HepG2 (cell line): Measurements from ENCODE around the gene ANKZF1. TPM values are rescaled to one million over a fixed set of nuclear protein-coding genes. Genes with fewer than 3 reads are reported as not detected.

Experiments
- ARID2 ChIP-seq: sonication (generic); formaldehyde crosslinking; IDR thresholded peaks from 2 replicates; pipeline ENCODE4 v1.8.1; 2022; ENCODE audit warnings: mild to moderate bottlenecking, missing genetic modification reagents, borderline replicate concordance
- FOXK2 ChIP-seq: fragments of 450-650 bp; IDR thresholded peaks from 2 replicates; pipeline ENCODE4 v1.6.1; 2016
- GATAD1 ChIP-seq: IDR thresholded peaks from 2 replicates; pipeline ENCODE4 v1.6.1; 2016; ENCODE audit warnings: missing genetic modification reagents, missing compliant biosample characterization
- GFI1 ChIP-seq: sonication (generic); formaldehyde crosslinking; IDR thresholded peaks from 2 replicates; pipeline ENCODE4 v1.5.0; 2020; ENCODE audit warnings: missing genetic modification reagents, mild to moderate bottlenecking, borderline replicate concordance
- GZF1 ChIP-seq: sonication (generic); formaldehyde crosslinking; IDR thresholded peaks from 2 replicates; pipeline ENCODE4 v1.5.1; 2020; ENCODE audit warnings: mild to moderate bottlenecking, missing genetic modification reagents
- PHF5A ChIP-seq: IDR thresholded peaks from one replicate; pipeline ENCODE4 v1.6.1; 2018; ENCODE audit warnings: low read depth, missing genetic modification reagents; ENCODE audit not compliant: unreplicated experiment
- PLRG1 ChIP-seq: fragments of 450-650 bp; conservative IDR thresholded peaks from 2 replicates; pipeline ENCODE4 v1.6.1; 2016
- RAD21 ChIP-seq: fragments of 450-650 bp; formaldehyde crosslinking; IDR thresholded peaks from 2 replicates; pipeline ENCODE4 v1.5.0; 2020; ENCODE audit warnings: mild to moderate bottlenecking
- SIN3B ChIP-seq: fragments of 150-350 bp; IDR thresholded peaks from 2 replicates; pipeline ENCODE4 v1.6.1; 2014; ENCODE audit warnings: low read length
- U2AF2 ChIP-seq: fragments of 200-400 bp; formaldehyde crosslinking; IDR thresholded peaks from 2 replicates; pipeline ENCODE4 v1.6.1; 2017; ENCODE audit warnings: low read depth, mild to moderate bottlenecking, low read length
- ZBTB1 ChIP-seq: sonication (generic); formaldehyde crosslinking; IDR thresholded peaks from 2 replicates; pipeline ENCODE4 v1.4.0; 2020; ENCODE audit warnings: missing genetic modification reagents, borderline replicate concordance
- ZMYM4 ChIP-seq: sonication (generic); formaldehyde crosslinking; IDR thresholded peaks from 2 replicates; pipeline ENCODE4 v1.8.1; 2023; ENCODE audit warnings: mild to moderate bottlenecking, missing genetic modification reagents
- ZNF546 ChIP-seq: sonication (generic); formaldehyde crosslinking; conservative IDR thresholded peaks from 2 replicates; pipeline ENCODE4 v1.8.1; 2023; ENCODE audit warnings: mild to moderate bottlenecking, missing genetic modification reagents
- polyA plus RNA-seq, 8 experiments: library from polyadenylated mRNA; depleted of rRNA in 3 of 8; stranded (reverse) in 7 of 8; unstranded in 1 of 8; fragments of >200 nt; fragmentation: Illumina TruSeq in 4 of 8; extraction: Trizol in 4 of 8; gene quantifications; 2 replicates each; pipeline versions ENCODE4 v1.2.1 to v1.2.3, GENCODE V29; 2011 to 2016; ENCODE audit warnings: low read depth in 4 of 8, missing spikeins in 1 of 8, mixed read lengths in 1 of 8; ENCODE audit not compliant: insufficient read depth in 1 of 8
- total RNA-seq, 5 experiments: library from RNA; depleted of rRNA; stranded (reverse); fragments of >200 nt; fragmentation: Illumina TruSeq; extraction: Trizol; gene quantifications; 2 replicates each; pipeline ENCODE4 v1.2.3, GENCODE V29; 2016; ENCODE audit warnings: low read depth in 1 of 5
- TF ChIP-seq, protein P1 (sequence below): sonication (generic); formaldehyde crosslinking; IDR thresholded peaks from 2 replicates; pipeline ENCODE4 v1.4.0; 2020; ENCODE audit warnings: missing genetic modification reagents
- TF ChIP-seq, protein P2 (sequence below): sonication (generic); formaldehyde crosslinking; IDR thresholded peaks from 2 replicates; pipeline ENCODE4 v1.4.0; 2020; ENCODE audit warnings: missing genetic modification reagents, borderline replicate concordance
- TF ChIP-seq, protein P3 (sequence below): sonication (generic); formaldehyde crosslinking; IDR thresholded peaks from 2 replicates; pipeline ENCODE4 v1.5.1; 2020; ENCODE audit warnings: mild to moderate bottlenecking, missing genetic modification reagents

Gene ANKZF1
- total and polyA plus RNA-seq, 2 of the 13 experiments (the other 11 are each of a cell fraction or from before 2014, with no cell fraction given): 25.3 to 128 TPM

DNA sequence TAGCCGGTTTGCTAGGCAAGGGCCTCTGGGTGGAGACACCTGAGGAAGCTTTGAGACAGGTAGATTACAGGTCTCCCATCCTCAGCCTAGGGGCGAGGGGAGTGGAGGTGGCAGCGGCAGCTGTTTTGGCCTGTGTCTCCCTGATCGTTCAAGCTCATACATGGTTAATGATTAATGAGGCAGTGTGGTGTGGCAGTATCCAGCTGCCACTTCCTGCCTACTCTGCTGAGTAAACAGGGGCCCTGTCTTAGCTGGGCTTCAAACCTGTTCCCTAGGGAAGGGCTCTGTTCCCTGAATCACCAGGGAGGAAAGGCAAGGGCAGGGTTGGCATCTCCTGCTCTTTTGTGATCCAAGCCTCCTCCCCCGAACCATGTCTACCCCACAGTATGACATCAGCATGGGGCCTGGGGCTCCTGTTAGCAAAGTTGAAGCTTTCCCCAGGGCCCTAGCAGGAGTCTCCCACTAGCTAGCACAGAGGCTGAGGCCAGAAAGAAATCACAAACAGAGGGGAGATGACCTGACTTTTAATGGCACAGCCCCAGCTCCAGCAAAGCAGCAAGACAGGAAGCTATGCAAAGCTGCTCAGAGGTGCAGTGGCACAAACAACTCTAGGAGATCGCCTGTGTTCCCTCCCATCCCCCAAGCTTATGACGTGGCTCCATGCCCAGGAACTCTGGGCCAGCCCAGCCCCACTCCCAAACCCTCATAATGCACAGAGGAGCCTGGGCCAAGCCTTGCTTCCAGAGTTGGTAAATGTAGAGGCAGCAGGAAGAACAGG lies 19.8 kb downstream of the ANKZF1 start (continued):
- peak; percentile 78; the same call in 1 of the 2 replicates for TF ChIP-seq GZF1 (CRISPR knock-in tag)
- peak; percentile 54; the same call in 1 of the 2 replicates for TF ChIP-seq FOXK2
- peak; percentile 59 for TF ChIP-seq GATAD1 (CRISPR knock-in tag)
- 0 out of 2 replicates have a peak, but pooled peaks have one; percentile 43 for TF ChIP-seq SIN3B
- TF ChIP-seq ZNF546 (CRISPR knock-in tag): no peak
- TF ChIP-seq RAD21 (CRISPR knock-in tag): peak; percentile 24; the same call in 1 of the 2 replicates
- peak; percentile 57; the same call in 1 of the 2 replicates for TF ChIP-seq ZMYM4
- no peak for TF ChIP-seq ZBTB1 (CRISPR knock-in tag)
- TF ChIP-seq GFI1 (CRISPR knock-in tag): no peak
- TF ChIP-seq, protein P1, sequence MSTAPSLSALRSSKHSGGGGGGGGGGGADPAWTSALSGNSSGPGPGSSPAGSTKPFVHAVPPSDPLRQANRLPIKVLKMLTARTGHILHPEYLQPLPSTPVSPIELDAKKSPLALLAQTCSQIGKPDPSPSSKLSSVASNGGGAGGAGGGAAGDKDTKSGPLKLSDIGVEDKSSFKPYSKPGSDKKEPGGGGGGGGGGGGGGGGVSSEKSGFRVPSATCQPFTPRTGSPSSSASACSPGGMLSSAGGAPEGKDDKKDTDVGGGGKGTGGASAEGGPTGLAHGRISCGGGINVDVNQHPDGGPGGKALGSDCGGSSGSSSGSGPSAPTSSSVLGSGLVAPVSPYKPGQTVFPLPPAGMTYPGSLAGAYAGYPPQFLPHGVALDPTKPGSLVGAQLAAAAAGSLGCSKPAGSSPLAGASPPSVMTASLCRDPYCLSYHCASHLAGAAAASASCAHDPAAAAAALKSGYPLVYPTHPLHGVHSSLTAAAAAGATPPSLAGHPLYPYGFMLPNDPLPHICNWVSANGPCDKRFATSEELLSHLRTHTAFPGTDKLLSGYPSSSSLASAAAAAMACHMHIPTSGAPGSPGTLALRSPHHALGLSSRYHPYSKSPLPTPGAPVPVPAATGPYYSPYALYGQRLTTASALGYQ: peak; percentile 45; the same call in 1 of the 2 replicates
- peak; percentile 71 for TF ChIP-seq PHF5A (CRISPR knock-in tag)
- no peak for TF ChIP-seq PLRG1
- TF ChIP-seq ARID2 (CRISPR knock-in tag): peak; percentile 97
- TF ChIP-seq, protein P2, sequence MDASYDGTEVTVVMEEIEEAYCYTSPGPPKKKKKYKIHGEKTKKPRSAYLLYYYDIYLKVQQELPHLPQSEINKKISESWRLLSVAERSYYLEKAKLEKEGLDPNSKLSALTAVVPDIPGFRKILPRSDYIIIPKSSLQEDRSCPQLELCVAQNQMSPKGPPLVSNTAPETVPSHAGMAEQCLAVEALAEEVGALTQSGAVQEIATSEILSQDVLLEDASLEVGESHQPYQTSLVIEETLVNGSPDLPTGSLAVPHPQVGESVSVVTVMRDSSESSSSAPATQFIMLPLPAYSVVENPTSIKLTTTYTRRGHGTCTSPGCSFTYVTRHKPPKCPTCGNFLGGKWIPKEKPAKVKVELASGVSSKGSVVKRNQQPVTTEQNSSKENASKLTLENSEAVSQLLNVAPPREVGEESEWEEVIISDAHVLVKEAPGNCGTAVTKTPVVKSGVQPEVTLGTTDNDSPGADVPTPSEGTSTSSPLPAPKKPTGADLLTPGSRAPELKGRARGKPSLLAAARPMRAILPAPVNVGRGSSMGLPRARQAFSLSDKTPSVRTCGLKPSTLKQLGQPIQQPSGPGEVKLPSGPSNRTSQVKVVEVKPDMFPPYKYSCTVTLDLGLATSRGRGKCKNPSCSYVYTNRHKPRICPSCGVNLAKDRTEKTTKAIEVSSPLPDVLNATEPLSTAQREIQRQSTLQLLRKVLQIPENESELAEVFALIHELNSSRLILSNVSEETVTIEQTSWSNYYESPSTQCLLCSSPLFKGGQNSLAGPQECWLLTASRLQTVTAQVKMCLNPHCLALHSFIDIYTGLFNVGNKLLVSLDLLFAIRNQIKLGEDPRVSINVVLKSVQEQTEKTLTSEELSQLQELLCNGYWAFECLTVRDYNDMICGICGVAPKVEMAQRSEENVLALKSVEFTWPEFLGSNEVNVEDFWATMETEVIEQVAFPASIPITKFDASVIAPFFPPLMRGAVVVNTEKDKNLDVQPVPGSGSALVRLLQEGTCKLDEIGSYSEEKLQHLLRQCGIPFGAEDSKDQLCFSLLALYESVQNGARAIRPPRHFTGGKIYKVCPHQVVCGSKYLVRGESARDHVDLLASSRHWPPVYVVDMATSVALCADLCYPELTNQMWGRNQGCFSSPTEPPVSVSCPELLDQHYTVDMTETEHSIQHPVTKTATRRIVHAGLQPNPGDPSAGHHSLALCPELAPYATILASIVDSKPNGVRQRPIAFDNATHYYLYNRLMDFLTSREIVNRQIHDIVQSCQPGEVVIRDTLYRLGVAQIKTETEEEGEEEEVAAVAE (CRISPR knock-in tag): peak; percentile 60; the same call in 1 of the 2 replicates
- TF ChIP-seq, protein P3, sequence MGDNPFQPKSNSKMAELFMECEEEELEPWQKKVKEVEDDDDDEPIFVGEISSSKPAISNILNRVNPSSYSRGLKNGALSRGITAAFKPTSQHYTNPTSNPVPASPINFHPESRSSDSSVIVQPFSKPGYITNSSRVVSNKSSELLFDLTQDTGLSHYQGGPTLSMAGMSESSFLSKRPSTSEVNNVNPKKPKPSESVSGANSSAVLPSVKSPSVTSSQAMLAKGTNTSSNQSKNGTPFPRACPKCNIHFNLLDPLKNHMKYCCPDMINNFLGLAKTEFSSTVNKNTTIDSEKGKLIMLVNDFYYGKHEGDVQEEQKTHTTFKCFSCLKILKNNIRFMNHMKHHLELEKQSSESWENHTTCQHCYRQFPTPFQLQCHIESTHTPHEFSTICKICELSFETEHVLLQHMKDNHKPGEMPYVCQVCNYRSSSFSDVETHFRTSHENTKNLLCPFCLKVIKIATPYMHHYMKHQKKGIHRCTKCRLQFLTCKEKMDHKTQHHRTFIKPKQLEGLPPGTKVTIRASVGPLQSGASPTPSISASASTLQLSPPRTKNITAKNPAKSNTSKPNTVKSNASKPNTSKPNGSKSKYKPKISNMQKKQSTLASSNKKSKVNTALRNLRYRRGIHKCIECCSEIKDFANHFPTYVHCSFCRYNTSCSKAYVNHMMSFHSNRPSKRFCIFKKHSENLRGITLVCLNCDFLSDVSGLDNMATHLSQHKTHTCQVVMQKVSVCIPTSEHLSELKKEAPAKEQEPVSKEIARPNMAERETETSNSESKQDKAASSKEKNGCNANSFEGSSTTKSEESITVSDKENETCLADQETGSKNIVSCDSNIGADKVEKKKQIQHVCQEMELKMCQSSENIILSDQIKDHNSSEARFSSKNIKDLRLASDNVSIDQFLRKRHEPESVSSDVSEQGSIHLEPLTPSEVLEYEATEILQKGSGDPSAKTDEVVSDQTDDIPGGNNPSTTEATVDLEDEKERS: peak; percentile 88; the same call in 1 of the 2 replicates
- TF ChIP-seq U2AF2: no peak
